Cardiac fibroblast (primary cell): ENCODE data around the gene CAMTA1.

Source experiments
- DNase-seq, 2 donors: peaks; one replicate each; pipeline versions ENCODE4 v3.0.0 to v3.0.0-alpha.2; 2010; ENCODE audit warnings: low read depth in 2 of 2
- H3K4me3 ChIP-seq, 2 donors: replicated peaks in 1 of 2; 1 replicate in 1 of 2; 2 replicates in 1 of 2; pipeline ENCODE4 v1.5.1; 2011; ENCODE audit warnings: low read depth in 2 of 2, low read length in 2 of 2, mild to moderate bottlenecking in 2 of 2, moderate library complexity in 1 of 2
- CTCF ChIP-seq: IDR thresholded peaks from one replicate; pipeline ENCODE4 v1.5.1; 2011; ENCODE audit warnings: low read depth, mild to moderate bottlenecking, low read length, inconsistent platforms

Gene CAMTA1

GRCh38 chr1:7474143-7474490 is 688.9 kb downstream of the CAMTA1 start:
- no peak for TF ChIP-seq CTCF
- no peak for DNase-seq

GRCh38 chr1:7474786-7475502 is 689.7 kb downstream of the CAMTA1 start:
- H3K4me3 ChIP-seq: no peak overlapping the region
- no peak for DNase-seq
- no peak for TF ChIP-seq CTCF

More at GRCh38 chr1:7474143-7474490, 688.9 kb downstream of the CAMTA1 start:
- no peak overlapping the region for H3K4me3 ChIP-seq

- DNase-seq: no peak
- TF ChIP-seq CTCF: no peak
- H3K4me3 ChIP-seq: no peak overlapping the region
These were observed 690.4 kb downstream of the CAMTA1 start for GRCh38 chr1:7475691-7476090.

- H3K4me3 ChIP-seq: no peak overlapping the region
- no peak for TF ChIP-seq CTCF
- no peak for DNase-seq
These were observed 691.1 kb downstream of the CAMTA1 start for GRCh38 chr1:7476402-7476801.

- TF ChIP-seq CTCF: no peak
These were observed 691.8 kb downstream of the CAMTA1 start for GRCh38 chr1:7476861-7477547.

GRCh38 chr1:7477593-7477992 is 692.3 kb downstream of the CAMTA1 start:
- DNase-seq: no peak
- no peak for TF ChIP-seq CTCF
- H3K4me3 ChIP-seq: no peak overlapping the region

More at GRCh38 chr1:7476861-7477547, 691.8 kb downstream of the CAMTA1 start:
- peak in 1 of 2 donors; percentile 42 for DNase-seq
- H3K4me3 ChIP-seq: no peak overlapping the region
